ENCODE results near the gene PCBP2.
"Not testable (repeated sequence)": the region's sequence is repeated elsewhere in the genome, so short reads cannot be mapped to it uniquely, and the experiment has no call there.

Gene PCBP2

GRCh38 chr12:53480491-53481442 is 28.9 kb downstream of the PCBP2 start:
- Histone ChIP-seq H3K36me3 (peaks cover 52 to 100% (median 92%) of the 10 kb centered on the region in 3 donors), H3K9me3 (no peaks in the 10 kb centered on the region), H3K27ac (peak overlapping the region in 1 of 2 donors; percentile 26), H3K4me1 (peaks cover 0 to 32% (median 4%) of the 10 kb centered on the region in 4 donors), H3K27me3 (no peaks in the 10 kb centered on the region), H3K4me3 (no peak overlapping the region)
- no peak for DNase-seq
- TF ChIP-seq CTCF (IDR thresholded peaks at IDR 0.05) = no peak
- intact Hi-C loops (cut with DNase I; ENCODE audit: low total_unique reads) = no loop called here

GRCh38 chr12:53481458-53481857 is 29.6 kb downstream of the PCBP2 start:
- intact Hi-C loops (cut with DNase I; ENCODE audit: low total_unique reads); DNase-seq; H3K9me3 ChIP-seq; H3K27me3 ChIP-seq; H3K4me3 ChIP-seq: not testable (repeated sequence)
- peaks cover 0 to 32% (median 4%) of the 10 kb centered on the region in 4 donors for H3K4me1 ChIP-seq
- peak overlapping the region in 1 of 2 donors; percentile 26 for H3K27ac ChIP-seq
- peaks cover 46 to 100% (median 92%) of the 10 kb centered on the region in 3 donors for H3K36me3 ChIP-seq

- H3K4me3 ChIP-seq = no peak overlapping the region
- peaks cover 40 to 100% (median 91%) of the 10 kb centered on the region in 3 donors for H3K36me3 ChIP-seq
- H3K9me3 ChIP-seq = no peaks in the 10 kb centered on the region
- TF ChIP-seq CTCF (IDR thresholded peaks at IDR 0.05) = no peak
- H3K27ac ChIP-seq = peak overlapping the region in 1 of 2 donors; percentile 26
- no peak for DNase-seq
- intact Hi-C loops (cut with DNase I; ENCODE audit: low total_unique reads) = no loop called here
- no peaks in the 10 kb centered on the region for H3K27me3 ChIP-seq
- peaks cover 0 to 32% (median 4%) of the 10 kb centered on the region in 4 donors for H3K4me1 ChIP-seq
Observed at GRCh38 chr12:53481939-53482586, 30.2 kb downstream of the PCBP2 start.

GRCh38 chr12:53482626-53483168 is 30.8 kb downstream of the PCBP2 start:
- peak in 1 of 2 donors; percentile 62 for DNase-seq
- Histone ChIP-seq H3K9me3 (no peaks in the 10 kb centered on the region), H3K27ac (peak overlapping the region in 1 of 2 donors; percentile 26), H3K4me1 (peaks cover 0 to 32% (median 4%) of the 10 kb centered on the region in 4 donors), H3K27me3 (no peaks in the 10 kb centered on the region), H3K4me3 (no peak overlapping the region), H3K36me3 (peaks cover 38 to 100% (median 90%) of the 10 kb centered on the region in 3 donors)
- intact Hi-C loops (cut with DNase I; ENCODE audit: low total_unique reads) = no loop called here
- TF ChIP-seq CTCF (IDR thresholded peaks at IDR 0.05) = no peak

GRCh38 chr12:53483225-53483978 is 31.5 kb downstream of the PCBP2 start:
- H3K36me3 ChIP-seq = peaks cover 38 to 99% (median 88%) of the 10 kb centered on the region in 3 donors

More at GRCh38 chr12:53483225-53483978, 31.5 kb downstream of the PCBP2 start:
- DNase-seq = no peak
- intact Hi-C loops (cut with DNase I; ENCODE audit: low total_unique reads) = no loop called here
- H3K9me3 ChIP-seq = no peaks in the 10 kb centered on the region
- no peak for TF ChIP-seq CTCF (IDR thresholded peaks at IDR 0.05)
- H3K27me3 ChIP-seq = no peaks in the 10 kb centered on the region
- peaks cover 0 to 30% (median 4%) of the 10 kb centered on the region in 4 donors for H3K4me1 ChIP-seq
- H3K4me3 ChIP-seq = no peak overlapping the region
- H3K27ac ChIP-seq = peak overlapping the region in 1 of 2 donors; percentile 26
